Testis (tissue), 2 donors: ENCODE data around the gene CLIP1.

ENCODE experiments used
- POLR2A ChIP-seq: fragments of 450-650 bp; IDR thresholded peaks from one replicate; pipeline ENCODE4 v1.6.1; 2017; ENCODE audit warnings: antibody characterized with exemption, mild to moderate bottlenecking, moderate library complexity
- TF ChIP-seq, protein P1 (sequence below), 3 experiments: fragments of 450-650 bp in 2 of 3; fragments of 200-600 bp in 1 of 3; sonication (generic) in 1 of 3; IDR thresholded peaks; one replicate each; pipeline ENCODE4 v1.5.1; 2016 to 2019; ENCODE audit warnings: antibody characterized with exemption in 3 of 3, mild to moderate bottlenecking in 2 of 3, moderate library complexity in 1 of 3

DNA sequence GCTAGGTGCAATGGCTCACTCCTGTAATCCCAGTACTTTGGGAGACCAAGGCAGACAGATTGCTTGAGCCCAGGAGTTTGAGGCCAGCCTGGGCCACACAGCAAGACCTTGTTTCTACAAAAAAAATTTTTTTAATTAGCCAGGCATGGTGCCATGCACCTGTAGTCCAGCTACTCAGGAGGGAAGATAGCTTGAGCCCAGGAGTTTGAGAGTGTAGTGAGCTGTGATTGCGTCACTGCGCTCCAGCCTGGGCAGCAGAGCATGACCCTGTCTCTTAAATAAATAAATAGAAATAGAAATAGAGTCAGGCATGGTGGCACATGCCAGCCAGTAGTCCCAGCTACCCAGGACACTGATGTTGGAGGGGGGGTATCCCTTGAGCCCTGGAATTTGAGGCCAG lies 36.7 kb upstream of the CLIP1 start:
- TF ChIP-seq, protein P1, sequence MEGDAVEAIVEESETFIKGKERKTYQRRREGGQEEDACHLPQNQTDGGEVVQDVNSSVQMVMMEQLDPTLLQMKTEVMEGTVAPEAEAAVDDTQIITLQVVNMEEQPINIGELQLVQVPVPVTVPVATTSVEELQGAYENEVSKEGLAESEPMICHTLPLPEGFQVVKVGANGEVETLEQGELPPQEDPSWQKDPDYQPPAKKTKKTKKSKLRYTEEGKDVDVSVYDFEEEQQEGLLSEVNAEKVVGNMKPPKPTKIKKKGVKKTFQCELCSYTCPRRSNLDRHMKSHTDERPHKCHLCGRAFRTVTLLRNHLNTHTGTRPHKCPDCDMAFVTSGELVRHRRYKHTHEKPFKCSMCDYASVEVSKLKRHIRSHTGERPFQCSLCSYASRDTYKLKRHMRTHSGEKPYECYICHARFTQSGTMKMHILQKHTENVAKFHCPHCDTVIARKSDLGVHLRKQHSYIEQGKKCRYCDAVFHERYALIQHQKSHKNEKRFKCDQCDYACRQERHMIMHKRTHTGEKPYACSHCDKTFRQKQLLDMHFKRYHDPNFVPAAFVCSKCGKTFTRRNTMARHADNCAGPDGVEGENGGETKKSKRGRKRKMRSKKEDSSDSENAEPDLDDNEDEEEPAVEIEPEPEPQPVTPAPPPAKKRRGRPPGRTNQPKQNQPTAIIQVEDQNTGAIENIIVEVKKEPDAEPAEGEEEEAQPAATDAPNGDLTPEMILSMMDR (IDR thresholded peaks at IDR 0.05) = no peak
- no peak for TF ChIP-seq POLR2A
